Suprapubic skin (tissue), 3 donors: ENCODE measurements around the gene RERE.

Experiments used
- EP300 ChIP-seq: sonication (generic); formaldehyde crosslinking; IDR thresholded peaks from one replicate; pipeline ENCODE4 v1.6.1; 2017; ENCODE audit warnings: antibody characterized with exemption
- POLR2A ChIP-seq, 2 donors: fragments of 450-650 bp; IDR thresholded peaks; one replicate each; pipeline ENCODE4 v1.6.1; 2017; ENCODE audit warnings: antibody characterized with exemption in 2 of 2, mild to moderate bottlenecking in 2 of 2, moderate library complexity in 2 of 2
- TF ChIP-seq, protein P1 (sequence below), 2 donors: fragments of 200-600 bp in 1 of 2; fragments of 450-650 bp in 1 of 2; sonication (generic) in 1 of 2; IDR thresholded peaks; one replicate each; pipeline ENCODE4 v1.5.1; 2016 to 2019; ENCODE audit warnings: antibody characterized with exemption in 2 of 2, mild to moderate bottlenecking in 1 of 2, moderate library complexity in 1 of 2

DNA sequence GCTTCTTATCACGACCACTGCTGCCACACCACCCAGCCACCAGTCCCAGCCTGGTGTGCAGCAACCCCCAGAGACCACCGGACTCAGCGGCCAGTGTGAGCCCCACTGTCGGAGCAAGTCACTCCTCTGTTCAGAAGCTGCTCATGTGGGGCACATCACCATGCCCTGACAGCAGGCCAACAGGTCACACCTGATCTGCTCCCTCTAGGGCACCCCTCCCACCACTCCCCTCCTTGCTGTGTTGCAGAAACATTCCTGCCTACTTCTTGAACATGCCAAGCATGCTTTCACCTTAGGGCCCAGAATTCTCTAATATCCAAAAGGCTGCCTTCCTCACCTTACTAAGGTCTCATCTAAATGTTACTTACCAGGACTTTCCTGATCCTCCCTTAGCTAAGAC lies 353.1 kb downstream of the RERE start:
- TF ChIP-seq, protein P1, sequence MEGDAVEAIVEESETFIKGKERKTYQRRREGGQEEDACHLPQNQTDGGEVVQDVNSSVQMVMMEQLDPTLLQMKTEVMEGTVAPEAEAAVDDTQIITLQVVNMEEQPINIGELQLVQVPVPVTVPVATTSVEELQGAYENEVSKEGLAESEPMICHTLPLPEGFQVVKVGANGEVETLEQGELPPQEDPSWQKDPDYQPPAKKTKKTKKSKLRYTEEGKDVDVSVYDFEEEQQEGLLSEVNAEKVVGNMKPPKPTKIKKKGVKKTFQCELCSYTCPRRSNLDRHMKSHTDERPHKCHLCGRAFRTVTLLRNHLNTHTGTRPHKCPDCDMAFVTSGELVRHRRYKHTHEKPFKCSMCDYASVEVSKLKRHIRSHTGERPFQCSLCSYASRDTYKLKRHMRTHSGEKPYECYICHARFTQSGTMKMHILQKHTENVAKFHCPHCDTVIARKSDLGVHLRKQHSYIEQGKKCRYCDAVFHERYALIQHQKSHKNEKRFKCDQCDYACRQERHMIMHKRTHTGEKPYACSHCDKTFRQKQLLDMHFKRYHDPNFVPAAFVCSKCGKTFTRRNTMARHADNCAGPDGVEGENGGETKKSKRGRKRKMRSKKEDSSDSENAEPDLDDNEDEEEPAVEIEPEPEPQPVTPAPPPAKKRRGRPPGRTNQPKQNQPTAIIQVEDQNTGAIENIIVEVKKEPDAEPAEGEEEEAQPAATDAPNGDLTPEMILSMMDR (IDR thresholded peaks at IDR 0.05): no peak
- no peak for TF ChIP-seq EP300
- TF ChIP-seq POLR2A (IDR thresholded peaks at IDR 0.05): no peak
